ENCODE results near the gene DMD.

The DMD gene

DNA sequence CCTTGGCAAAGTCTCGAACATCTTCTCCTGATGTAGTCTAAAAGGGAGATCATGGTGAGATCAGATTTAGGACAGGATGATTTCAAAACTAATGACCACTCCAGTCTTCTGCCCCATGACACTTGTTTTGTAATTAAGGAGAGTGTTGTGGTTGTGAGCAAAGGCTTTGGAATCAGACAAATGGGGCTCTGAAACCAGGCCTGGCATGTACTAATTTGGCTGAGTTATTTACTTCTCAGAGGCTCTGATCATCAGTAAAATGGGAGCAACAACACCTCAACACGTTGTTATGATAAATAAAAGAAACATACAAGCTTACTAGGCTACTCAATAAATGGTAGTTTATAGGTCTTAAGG is 2032.6 kb downstream of the DMD start:
- H3K27ac ChIP-seq (ENCODE audit: low read length), result no peak overlapping the region
- no peaks in the 10 kb centered on the region for H3K9me3 ChIP-seq (ENCODE audit: control insufficient read depth in 2 of 2, low read length in 2 of 2)
- no peaks in the 10 kb centered on the region for H3K27me3 ChIP-seq (ENCODE audit: control insufficient read depth in 1 of 2, insufficient read depth in 2 of 2, low read length in 2 of 2)
- H3K4me3 ChIP-seq (ENCODE audit: low read length in 2 of 2), result no peak overlapping the region
- no peak overlapping the region for H3K9ac ChIP-seq (ENCODE audit: low read length in 2 of 2)
- H3K36me3 ChIP-seq (ENCODE audit: control insufficient read depth in 2 of 2, insufficient read depth in 2 of 2, low read length in 2 of 2), result no peaks in the 10 kb centered on the region
- H3K4me1 ChIP-seq (ENCODE audit: control insufficient read depth, insufficient read depth, low read length), result no peaks in the 10 kb centered on the region

DNA sequence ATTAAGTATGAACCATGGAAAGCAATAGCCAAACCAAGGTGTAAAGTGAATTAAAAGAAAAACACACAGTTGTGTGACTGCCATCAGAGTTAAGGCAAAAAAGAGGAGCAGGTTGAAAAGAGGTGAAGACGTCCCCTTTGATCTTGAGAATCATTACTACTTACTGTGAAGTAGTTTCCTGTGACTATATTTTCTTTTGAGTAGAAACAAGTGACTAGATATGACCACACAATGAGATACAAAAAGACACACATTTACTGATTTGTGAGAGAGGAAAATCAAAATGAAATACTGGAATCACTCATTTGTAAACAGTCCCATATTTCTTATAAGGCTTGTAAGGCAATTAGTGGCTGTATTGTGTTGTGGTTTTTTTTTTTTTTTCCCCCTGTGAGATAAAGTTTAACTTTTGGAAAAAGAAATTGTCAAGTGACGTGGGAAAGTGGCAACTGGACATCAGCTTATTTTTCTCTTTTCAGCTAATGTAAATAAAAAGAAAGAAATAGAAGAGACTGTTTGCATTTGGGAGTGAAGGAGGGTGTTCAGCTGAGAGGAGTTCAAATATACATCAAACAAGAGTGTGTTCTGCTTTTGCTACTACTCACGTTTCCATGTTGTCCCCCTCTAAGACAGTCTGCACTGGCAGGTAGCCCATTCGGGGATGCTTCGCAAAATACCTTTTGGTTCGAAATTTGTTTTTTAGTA is 2033.1 kb downstream of the DMD start:
- Histone ChIP-seq H3K27me3 (ENCODE audit: control insufficient read depth in 1 of 2, insufficient read depth in 2 of 2, low read length in 2 of 2) (no peaks in the 10 kb centered on the region), H3K9ac (ENCODE audit: low read length in 2 of 2) (no peak overlapping the region), H3K4me1 (ENCODE audit: control insufficient read depth, insufficient read depth, low read length) (no peaks in the 10 kb centered on the region), H3K27ac (ENCODE audit: low read length) (no peak overlapping the region), H3K36me3 (ENCODE audit: control insufficient read depth in 2 of 2, insufficient read depth in 2 of 2, low read length in 2 of 2) (no peaks in the 10 kb centered on the region), H3K4me3 (ENCODE audit: low read length in 2 of 2) (no peak overlapping the region), H3K9me3 (ENCODE audit: control insufficient read depth in 2 of 2, low read length in 2 of 2) (no peaks in the 10 kb centered on the region)

DNA sequence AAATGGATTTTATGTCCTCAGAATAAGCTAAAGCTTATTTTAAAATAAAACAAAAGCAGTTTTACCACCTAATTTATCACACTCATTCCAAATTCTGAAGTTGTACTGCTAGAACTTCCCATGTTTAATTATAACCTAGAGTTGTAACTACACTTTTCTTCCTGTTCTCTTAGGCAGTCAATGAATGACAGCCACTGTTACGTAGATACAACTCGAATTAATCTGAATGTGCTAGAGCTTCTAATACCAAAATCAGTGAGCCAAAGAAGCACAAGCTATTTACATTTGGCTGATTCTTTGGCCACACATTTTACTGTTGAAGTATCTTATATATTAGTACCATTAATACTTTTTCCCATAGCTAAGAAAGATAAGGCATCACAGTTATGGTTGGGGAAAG is 2040.6 kb downstream of the DMD start:
- H3K9me3 ChIP-seq (ENCODE audit: control insufficient read depth in 2 of 2, low read length in 2 of 2), result no peaks in the 10 kb centered on the region

GRCh38 chrX:31168551-31168950 is 2042.8 kb downstream of the DMD start:
- H3K9me3 ChIP-seq (ENCODE audit: control insufficient read depth in 2 of 2, low read length in 2 of 2), result no peaks in the 10 kb centered on the region
- H3K27ac ChIP-seq (ENCODE audit: low read length), result no peak overlapping the region
- H3K36me3 ChIP-seq (ENCODE audit: control insufficient read depth in 2 of 2, insufficient read depth in 2 of 2, low read length in 2 of 2), result peaks cover 0 to 5% of the 10 kb centered on the region in 2 donors
- no peaks in the 10 kb centered on the region for H3K4me1 ChIP-seq (ENCODE audit: control insufficient read depth, insufficient read depth, low read length)
- H3K9ac ChIP-seq (ENCODE audit: low read length in 2 of 2), result no peak overlapping the region
- H3K4me3 ChIP-seq (ENCODE audit: low read length in 2 of 2), result no peak overlapping the region
- H3K27me3 ChIP-seq (ENCODE audit: control insufficient read depth in 1 of 2, insufficient read depth in 2 of 2, low read length in 2 of 2), result peaks cover 0 to 2% of the 10 kb centered on the region in 2 donors

More for the DNA sequence above, 2040.6 kb downstream of the DMD start:
- no peak overlapping the region for H3K4me3 ChIP-seq (ENCODE audit: low read length in 2 of 2)
- no peak overlapping the region for H3K9ac ChIP-seq (ENCODE audit: low read length in 2 of 2)
- H3K4me1 ChIP-seq (ENCODE audit: control insufficient read depth, insufficient read depth, low read length), result no peaks in the 10 kb centered on the region
- H3K36me3 ChIP-seq (ENCODE audit: control insufficient read depth in 2 of 2, insufficient read depth in 2 of 2, low read length in 2 of 2), result peaks cover 0 to 5% of the 10 kb centered on the region in 2 donors
- peaks cover 0 to 2% of the 10 kb centered on the region in 2 donors for H3K27me3 ChIP-seq (ENCODE audit: control insufficient read depth in 1 of 2, insufficient read depth in 2 of 2, low read length in 2 of 2)
- no peak overlapping the region for H3K27ac ChIP-seq (ENCODE audit: low read length)

DNA sequence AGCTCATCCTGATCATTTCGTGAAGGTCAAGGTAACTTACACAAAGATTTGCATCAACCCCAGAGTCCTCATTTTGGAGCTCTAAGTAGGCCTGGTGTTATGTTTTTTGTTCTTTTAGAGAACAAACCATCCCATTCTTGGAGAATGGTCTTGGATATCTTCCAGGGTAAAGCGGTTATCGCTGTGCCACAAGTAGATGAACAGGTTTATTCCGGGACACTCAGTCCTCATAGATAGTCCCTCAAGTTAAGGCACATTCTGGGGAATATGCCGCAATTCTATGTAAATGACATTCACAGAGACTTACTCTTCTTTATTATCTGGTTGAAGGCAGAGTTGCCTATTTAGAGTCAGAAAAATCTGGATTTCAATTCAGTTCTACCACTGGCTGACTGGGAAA is 2044.5 kb downstream of the DMD start:
- peaks cover 0 to 5% of the 10 kb centered on the region in 2 donors for H3K36me3 ChIP-seq (ENCODE audit: control insufficient read depth in 2 of 2, insufficient read depth in 2 of 2, low read length in 2 of 2)
- H3K4me3 ChIP-seq (ENCODE audit: low read length in 2 of 2), result no peak overlapping the region
- no peaks in the 10 kb centered on the region for H3K9me3 ChIP-seq (ENCODE audit: control insufficient read depth in 2 of 2, low read length in 2 of 2)
- peaks cover 0 to 2% of the 10 kb centered on the region in 2 donors for H3K27me3 ChIP-seq (ENCODE audit: control insufficient read depth in 1 of 2, insufficient read depth in 2 of 2, low read length in 2 of 2)
- H3K9ac ChIP-seq (ENCODE audit: low read length in 2 of 2), result no peak overlapping the region
- H3K27ac ChIP-seq (ENCODE audit: low read length), result no peak overlapping the region
- H3K4me1 ChIP-seq (ENCODE audit: control insufficient read depth, insufficient read depth, low read length), result no peaks in the 10 kb centered on the region

DNA sequence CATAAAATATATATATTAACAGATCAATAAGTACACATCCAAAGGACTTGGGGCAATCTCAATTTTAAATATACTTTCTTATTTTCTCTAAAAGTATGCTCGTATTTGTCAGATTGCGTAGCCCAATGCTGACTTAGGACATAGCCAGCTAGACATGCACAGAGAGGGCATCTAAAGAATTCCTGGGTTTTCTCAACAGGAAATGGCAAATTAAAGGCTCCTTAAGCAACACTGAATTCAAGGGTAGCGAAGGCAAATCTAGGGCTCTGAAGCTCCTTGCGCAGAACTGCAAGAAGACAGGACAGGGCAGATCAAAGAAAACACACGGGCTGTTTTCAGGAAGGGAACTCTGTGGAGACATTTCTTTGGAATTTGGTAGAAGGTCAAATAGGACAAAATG is 2044.9 kb downstream of the DMD start:
- Histone ChIP-seq H3K9ac (ENCODE audit: low read length in 2 of 2) (no peak overlapping the region), H3K4me3 (ENCODE audit: low read length in 2 of 2) (no peak overlapping the region), H3K27me3 (ENCODE audit: control insufficient read depth in 1 of 2, insufficient read depth in 2 of 2, low read length in 2 of 2) (peaks cover 0 to 2% of the 10 kb centered on the region in 2 donors), H3K36me3 (ENCODE audit: control insufficient read depth in 2 of 2, insufficient read depth in 2 of 2, low read length in 2 of 2) (peaks cover 0 to 5% of the 10 kb centered on the region in 2 donors), H3K4me1 (ENCODE audit: control insufficient read depth, insufficient read depth, low read length) (no peaks in the 10 kb centered on the region), H3K9me3 (ENCODE audit: control insufficient read depth in 2 of 2, low read length in 2 of 2) (no peaks in the 10 kb centered on the region), H3K27ac (ENCODE audit: low read length) (no peak overlapping the region)

DNA sequence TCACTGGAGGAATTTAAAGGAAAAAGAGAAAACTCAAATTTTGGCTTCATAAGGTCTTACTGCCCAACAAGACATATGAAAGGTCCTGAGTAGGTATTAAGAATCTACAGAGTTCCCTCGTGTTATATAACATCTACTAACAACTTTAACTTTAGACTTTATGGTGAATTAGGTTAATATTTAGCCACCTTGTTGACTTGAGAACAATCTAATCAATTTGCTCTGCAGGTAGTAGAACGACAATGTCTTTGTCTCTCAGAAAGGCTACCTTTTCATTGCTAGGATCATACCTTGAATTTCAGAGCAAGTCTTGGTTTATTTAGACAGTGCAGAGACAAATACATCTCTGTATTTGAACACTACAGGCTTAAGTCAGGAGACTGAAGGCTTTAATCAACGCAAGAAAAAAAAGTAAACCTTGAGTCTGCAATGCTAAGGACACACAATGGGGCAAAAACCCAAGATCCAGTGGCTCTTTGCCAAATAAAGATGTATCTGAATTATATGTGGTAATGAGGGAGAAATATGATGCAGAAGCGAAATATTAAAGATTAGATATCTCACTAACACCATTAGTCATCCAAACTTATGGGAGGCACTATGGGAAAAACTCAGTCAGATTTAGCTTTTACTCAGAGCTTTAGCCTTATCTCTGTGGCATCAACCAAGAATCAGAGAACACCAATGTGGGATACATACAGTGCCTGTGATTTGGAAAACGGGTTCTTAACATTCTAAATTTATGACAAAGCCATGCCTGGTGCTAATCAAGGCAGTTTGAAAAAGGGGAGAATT is 2045.9 kb downstream of the DMD start:
- no peaks in the 10 kb centered on the region for H3K4me1 ChIP-seq (ENCODE audit: control insufficient read depth, insufficient read depth, low read length)
- H3K27me3 ChIP-seq (ENCODE audit: control insufficient read depth in 1 of 2, insufficient read depth in 2 of 2, low read length in 2 of 2), result peaks cover 0 to 2% of the 10 kb centered on the region in 2 donors
- H3K9ac ChIP-seq (ENCODE audit: low read length in 2 of 2), result no peak overlapping the region
- H3K9me3 ChIP-seq (ENCODE audit: control insufficient read depth in 2 of 2, low read length in 2 of 2), result no peaks in the 10 kb centered on the region
- no peak overlapping the region for H3K27ac ChIP-seq (ENCODE audit: low read length)
- peaks cover 0 to 5% of the 10 kb centered on the region in 2 donors for H3K36me3 ChIP-seq (ENCODE audit: control insufficient read depth in 2 of 2, insufficient read depth in 2 of 2, low read length in 2 of 2)
- no peak overlapping the region for H3K4me3 ChIP-seq (ENCODE audit: low read length in 2 of 2)

DNA sequence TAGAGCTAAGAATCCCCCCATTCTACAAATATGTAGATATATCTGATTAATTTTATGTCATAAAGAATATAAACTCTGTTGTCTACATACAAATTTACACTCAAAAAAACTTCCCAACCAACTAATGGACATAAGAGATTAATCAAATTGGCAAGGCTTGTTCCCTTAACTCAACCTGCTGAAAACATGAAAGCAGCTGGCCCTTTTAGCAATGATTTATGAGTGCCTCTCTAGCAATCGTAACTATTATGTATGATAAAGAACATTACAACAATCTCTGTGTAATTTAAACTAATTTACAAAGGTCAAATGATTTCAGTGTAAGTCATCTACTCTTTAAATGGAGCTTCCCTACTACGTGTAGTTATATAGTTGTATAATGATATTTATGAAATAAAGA is 2056.4 kb downstream of the DMD start:
- no peaks in the 10 kb centered on the region for H3K36me3 ChIP-seq (ENCODE audit: control insufficient read depth in 2 of 2, insufficient read depth in 2 of 2, low read length in 2 of 2)
- H3K9me3 ChIP-seq (ENCODE audit: control insufficient read depth in 2 of 2, low read length in 2 of 2), result no peaks in the 10 kb centered on the region
- H3K4me1 ChIP-seq (ENCODE audit: control insufficient read depth, insufficient read depth, low read length), result no peaks in the 10 kb centered on the region
- H3K4me3 ChIP-seq (ENCODE audit: low read length in 2 of 2), result no peak overlapping the region
- no peaks in the 10 kb centered on the region for H3K27me3 ChIP-seq (ENCODE audit: control insufficient read depth in 1 of 2, insufficient read depth in 2 of 2, low read length in 2 of 2)
- H3K9ac ChIP-seq (ENCODE audit: low read length in 2 of 2), result no peak overlapping the region
- H3K27ac ChIP-seq (ENCODE audit: low read length), result no peak overlapping the region

DNA sequence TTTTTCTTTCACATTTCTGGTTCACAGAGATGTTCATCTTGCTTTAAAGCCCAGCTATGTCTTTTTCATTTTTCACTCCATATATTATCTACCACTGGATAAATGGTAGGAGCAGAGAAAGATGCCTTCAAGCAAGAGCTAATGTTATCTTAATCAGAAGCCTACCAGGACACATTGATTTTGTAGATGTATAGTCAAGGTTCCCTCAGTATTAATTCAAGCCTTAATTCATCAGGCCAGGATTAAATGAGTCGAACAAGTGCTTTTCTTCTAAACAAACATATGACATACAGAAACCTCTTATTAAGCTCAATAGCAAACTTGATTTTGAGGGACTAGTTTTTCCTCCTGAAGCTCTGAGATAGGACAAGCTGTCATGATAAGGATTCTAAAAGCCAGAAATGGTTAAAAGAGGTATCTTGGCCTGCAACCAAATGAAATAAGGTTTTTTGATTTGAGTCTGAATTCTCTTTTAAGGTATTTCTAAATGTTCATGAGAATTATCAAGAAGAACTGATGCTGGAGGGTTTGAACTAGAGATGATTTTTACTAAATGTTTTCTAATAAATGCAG is 2057.8 kb downstream of the DMD start:
- Histone ChIP-seq H3K36me3 (ENCODE audit: control insufficient read depth in 2 of 2, insufficient read depth in 2 of 2, low read length in 2 of 2) (no peaks in the 10 kb centered on the region), H3K9ac (ENCODE audit: low read length in 2 of 2) (no peak overlapping the region), H3K27me3 (ENCODE audit: control insufficient read depth in 1 of 2, insufficient read depth in 2 of 2, low read length in 2 of 2) (no peaks in the 10 kb centered on the region), H3K4me1 (ENCODE audit: control insufficient read depth, insufficient read depth, low read length) (no peaks in the 10 kb centered on the region), H3K4me3 (ENCODE audit: low read length in 2 of 2) (no peak overlapping the region), H3K27ac (ENCODE audit: low read length) (no peak overlapping the region), H3K9me3 (ENCODE audit: control insufficient read depth in 2 of 2, low read length in 2 of 2) (no peaks in the 10 kb centered on the region)

GRCh38 chrX:31147175-31147574 is 2064.2 kb downstream of the DMD start:
- Histone ChIP-seq H3K4me1 (ENCODE audit: control insufficient read depth, insufficient read depth, low read length) (no peaks in the 10 kb centered on the region), H3K36me3 (ENCODE audit: control insufficient read depth in 2 of 2, insufficient read depth in 2 of 2, low read length in 2 of 2) (peaks cover 0 to 4% of the 10 kb centered on the region in 2 donors), H3K4me3 (ENCODE audit: low read length in 2 of 2) (no peak overlapping the region), H3K27me3 (ENCODE audit: control insufficient read depth in 1 of 2, insufficient read depth in 2 of 2, low read length in 2 of 2) (no peaks in the 10 kb centered on the region), H3K27ac (ENCODE audit: low read length) (no peak overlapping the region), H3K9me3 (ENCODE audit: control insufficient read depth in 2 of 2, low read length in 2 of 2) (no peaks in the 10 kb centered on the region), H3K9ac (ENCODE audit: low read length in 2 of 2) (no peak overlapping the region)

DNA sequence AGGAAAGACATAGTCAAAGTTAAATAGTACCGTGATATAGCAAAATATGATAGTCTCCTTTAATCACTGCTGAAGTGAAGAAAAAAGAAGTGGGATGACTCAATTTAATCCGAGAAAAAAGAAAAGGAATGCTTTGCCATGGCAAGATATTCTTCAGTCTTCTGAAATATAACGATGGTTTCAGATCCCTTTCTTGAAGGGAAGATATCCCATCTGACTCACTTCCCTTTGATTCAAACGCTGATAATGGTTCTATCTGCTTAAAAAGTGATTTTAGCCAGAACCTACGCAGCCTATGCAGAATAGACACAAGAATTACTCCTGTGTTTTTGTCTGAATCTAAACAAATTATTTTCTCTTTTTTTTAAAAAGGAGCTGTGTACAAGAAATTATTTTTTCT is 2071.4 kb downstream of the DMD start:
- no peak overlapping the region for H3K9ac ChIP-seq (ENCODE audit: low read length in 2 of 2)
- H3K27me3 ChIP-seq (ENCODE audit: control insufficient read depth in 1 of 2, insufficient read depth in 2 of 2, low read length in 2 of 2), result no peaks in the 10 kb centered on the region
- H3K9me3 ChIP-seq (ENCODE audit: control insufficient read depth in 2 of 2, low read length in 2 of 2), result peaks cover 2 to 3% of the 10 kb centered on the region in 2 donors
- H3K4me3 ChIP-seq (ENCODE audit: low read length in 2 of 2), result no peak overlapping the region
- no peak overlapping the region for H3K27ac ChIP-seq (ENCODE audit: low read length)
- peaks cover 3 to 5% of the 10 kb centered on the region in 2 donors for H3K36me3 ChIP-seq (ENCODE audit: control insufficient read depth in 2 of 2, insufficient read depth in 2 of 2, low read length in 2 of 2)
- H3K4me1 ChIP-seq (ENCODE audit: control insufficient read depth, insufficient read depth, low read length), result no peaks in the 10 kb centered on the region

All from stomach smooth muscle (tissue), 2 donors.